HG03097 (cell line): ENCODE measurements around the gene NINJ2.

Experiments
- ATAC-seq: cut with Tn5 transposase; IDR thresholded peaks from one replicate; pipeline ENCODE4 v1.9.1; 2021; ENCODE audit not compliant: unreplicated experiment, low FRiP score

NINJ2 gene

DNA sequence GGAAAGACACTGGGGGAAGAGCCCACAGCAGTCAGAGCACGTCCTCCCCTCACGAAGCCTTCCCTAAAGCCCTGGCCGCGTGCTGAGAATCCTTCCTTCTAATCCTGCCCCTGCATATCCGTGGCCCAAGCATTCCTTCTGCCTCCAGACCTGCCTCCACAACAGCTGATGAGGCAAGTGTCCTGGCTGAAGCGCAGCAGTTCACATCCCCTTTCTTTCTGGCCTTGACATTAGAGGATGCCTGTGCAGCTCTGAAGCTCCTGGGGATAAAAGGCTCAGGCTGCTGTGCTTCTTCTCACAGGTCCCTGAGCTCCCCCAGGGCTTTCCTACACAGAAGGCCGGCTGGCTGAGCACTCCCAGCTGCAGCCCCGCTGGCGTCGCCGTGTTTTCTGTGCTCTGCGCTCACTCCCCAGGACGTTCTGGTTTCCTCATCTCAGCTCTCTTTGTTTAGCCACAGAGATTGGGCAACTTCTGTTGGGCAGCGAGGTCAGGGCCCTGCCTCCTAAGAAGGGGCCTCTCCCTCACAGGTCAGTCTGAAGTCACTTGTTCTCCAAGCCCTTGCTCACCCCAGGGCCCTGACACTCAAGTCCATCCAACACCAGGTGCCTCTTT is 45.8 kb downstream of the NINJ2 start:
- ATAC-seq = no peak

DNA sequence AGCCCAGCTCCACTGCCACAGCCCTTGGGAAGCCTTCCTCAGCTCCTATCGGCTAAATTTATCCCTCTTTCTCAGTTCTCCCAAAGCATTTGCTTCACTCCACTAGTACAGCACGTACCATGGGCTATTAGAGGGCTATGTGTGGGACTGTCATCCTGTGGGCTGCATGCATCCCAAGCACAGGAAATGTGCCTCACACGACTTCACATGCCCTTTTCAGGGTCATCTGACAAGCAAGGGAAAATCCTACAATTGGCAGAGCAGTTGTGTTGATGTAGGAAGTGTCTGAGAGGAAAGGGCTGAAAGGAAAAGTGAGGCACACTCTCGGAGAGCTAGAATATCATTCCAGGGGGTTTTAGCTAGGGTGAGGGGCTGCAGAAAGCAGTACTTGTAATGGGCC is 47.6 kb downstream of the NINJ2 start:
- no peak for ATAC-seq

- no peak for ATAC-seq
These were observed 48.8 kb downstream of the NINJ2 start for GRCh38 chr12:614411-614970.

GRCh38 chr12:613996-614395 is 49.2 kb downstream of the NINJ2 start:
- ATAC-seq = no peak

- ATAC-seq = no peak
These were observed 50.4 kb downstream of the NINJ2 start for GRCh38 chr12:612886-613285.

GRCh38 chr12:612293-612692 is 51.0 kb downstream of the NINJ2 start:
- no peak for ATAC-seq

DNA sequence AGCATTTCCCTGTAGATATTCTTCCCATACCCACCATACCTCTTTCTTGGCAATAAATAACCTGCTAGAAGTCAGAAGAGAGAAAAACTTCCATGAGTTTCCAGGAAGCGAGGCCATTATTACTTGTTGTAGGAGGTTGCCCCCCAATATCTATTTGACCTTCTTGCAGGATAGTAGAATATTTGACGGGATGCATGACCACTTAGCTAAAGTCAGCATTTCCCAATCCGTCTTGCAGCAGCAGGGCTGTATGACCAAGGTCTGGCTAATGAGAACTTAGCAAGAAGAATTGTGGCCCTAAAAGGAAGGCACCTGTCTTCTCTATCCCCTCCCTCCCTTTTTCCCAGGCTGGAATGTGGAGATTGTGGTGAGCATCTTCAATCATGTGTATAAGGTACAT is 51.5 kb downstream of the NINJ2 start:
- no peak for ATAC-seq

DNA sequence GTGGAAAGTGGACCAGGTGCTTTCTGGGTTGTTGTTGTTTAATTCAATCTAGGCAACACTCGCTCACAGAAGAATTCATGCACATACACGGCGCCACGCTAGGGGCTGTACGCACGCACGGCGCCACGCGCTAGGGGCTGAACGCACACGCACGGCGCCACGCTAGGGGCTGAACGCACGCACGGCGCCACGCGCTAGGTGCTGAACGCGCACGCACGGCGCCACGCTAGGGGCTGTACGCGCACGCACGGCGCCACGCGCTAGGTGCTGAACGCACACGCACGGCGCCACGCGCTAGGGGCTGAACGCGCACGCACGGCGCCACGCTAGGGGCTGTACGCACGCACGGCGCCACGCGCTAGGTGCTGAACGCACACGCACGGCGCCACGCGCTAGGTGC is 54.3 kb downstream of the NINJ2 start:
- no peak for ATAC-seq

DNA sequence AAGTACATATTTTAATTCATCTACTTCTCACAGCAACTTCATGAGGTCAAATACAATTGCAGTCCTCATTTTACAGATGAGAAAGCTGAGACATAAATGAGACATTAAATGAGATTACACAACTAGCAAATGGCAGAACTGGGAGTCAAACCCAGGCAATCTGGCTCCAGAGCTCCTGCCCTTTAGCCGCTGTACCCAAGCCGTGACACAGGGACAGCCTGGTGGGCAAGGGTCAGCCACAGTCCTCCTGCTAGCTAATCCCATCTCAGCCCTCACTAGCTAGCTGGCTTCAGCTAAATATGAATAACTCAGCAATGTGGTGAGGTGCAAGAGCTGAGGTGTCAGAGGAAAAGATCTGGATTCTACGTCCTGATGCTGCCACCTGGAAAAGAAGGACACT is 54.8 kb downstream of the NINJ2 start:
- no peak for ATAC-seq

- no peak for ATAC-seq
These were observed 55.7 kb downstream of the NINJ2 start for GRCh38 chr12:607541-608001.

GRCh38 chr12:604956-605355 is 58.3 kb downstream of the NINJ2 start:
- ATAC-seq = no peak

DNA sequence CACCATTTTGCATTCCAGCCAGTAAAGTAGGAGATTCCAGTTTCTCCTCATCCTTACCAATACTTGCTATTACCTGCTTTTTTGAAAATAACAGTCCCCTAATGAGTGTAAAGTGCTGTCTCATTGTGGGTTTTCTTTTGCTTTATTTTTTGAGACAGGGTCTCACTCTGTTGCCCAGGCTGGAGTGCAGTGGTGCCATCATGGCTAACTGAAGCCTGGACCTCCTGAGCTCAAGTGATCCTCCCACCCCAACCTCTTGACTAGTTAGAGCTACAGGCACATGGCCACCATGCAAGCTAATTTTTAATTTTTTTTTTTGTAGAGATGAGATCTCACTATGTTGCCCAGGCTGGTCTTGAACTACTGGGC is 60.6 kb downstream of the NINJ2 start:
- no peak for ATAC-seq

DNA sequence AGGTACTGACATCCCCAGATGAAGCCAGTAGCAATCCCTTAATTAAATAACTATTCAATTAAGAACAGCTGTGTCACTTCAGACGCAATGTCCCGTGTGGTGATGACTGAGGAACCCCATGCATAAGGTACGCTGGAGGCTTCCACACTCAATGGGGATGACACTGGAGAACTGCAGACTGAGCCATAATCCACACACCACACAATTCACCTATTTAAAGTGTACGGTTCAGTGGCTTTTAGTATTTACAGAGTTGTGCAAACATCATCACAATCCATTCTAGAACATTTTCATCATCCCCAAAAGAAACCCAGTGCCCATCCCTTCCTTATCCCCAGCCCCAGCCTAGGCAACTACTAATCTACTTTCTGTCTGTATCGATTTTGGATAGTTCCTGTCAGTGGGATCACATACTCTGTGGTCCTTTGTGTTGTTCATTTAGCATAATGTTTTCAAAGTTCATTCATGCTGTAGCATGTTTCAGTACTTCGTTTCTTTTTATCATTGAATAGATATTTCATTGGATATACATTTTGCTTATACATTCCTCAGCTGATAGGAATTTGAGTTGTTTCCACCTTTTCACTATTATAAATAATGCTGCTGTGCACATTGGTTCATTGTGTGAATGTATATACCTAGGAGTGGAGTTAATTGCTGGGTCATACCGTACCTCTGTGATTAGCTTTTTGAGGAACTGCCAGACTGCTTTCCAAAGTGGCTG is 61.1 kb downstream of the NINJ2 start:
- no peak for ATAC-seq

- ATAC-seq = no peak
These were observed 63.5 kb downstream of the NINJ2 start for GRCh38 chr12:599756-600155.

DNA sequence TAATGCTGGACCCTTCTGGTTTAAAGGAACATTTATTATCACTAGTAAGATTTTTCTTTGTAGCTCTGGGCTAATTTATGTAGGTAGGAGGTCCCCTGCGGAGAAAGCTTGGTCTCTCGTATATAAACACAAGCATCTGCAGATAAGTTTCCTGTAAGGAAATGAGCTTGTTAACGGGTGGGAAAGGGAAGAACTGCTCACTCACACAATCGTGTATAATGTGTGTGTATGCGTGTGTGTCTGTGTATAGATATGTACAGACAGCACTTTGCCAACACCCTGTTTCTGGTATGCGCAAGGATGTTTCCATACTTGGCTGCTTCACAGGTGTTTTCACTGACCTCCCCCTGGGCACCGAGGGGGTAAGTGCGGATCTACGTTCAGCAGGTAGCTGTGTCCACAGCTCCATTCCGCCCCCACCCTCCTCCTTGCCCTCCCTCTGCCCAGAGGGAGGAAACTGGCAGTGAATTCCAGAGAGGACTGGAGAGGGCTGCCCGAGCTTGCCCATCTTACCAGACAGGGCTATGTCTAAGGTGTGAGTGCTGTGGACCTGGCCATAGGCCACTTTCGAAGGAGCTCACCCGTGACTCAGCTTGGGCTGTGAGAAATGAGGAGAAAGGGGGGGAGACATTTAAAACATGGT is 65.2 kb downstream of the NINJ2 start:
- no peak for ATAC-seq

DNA sequence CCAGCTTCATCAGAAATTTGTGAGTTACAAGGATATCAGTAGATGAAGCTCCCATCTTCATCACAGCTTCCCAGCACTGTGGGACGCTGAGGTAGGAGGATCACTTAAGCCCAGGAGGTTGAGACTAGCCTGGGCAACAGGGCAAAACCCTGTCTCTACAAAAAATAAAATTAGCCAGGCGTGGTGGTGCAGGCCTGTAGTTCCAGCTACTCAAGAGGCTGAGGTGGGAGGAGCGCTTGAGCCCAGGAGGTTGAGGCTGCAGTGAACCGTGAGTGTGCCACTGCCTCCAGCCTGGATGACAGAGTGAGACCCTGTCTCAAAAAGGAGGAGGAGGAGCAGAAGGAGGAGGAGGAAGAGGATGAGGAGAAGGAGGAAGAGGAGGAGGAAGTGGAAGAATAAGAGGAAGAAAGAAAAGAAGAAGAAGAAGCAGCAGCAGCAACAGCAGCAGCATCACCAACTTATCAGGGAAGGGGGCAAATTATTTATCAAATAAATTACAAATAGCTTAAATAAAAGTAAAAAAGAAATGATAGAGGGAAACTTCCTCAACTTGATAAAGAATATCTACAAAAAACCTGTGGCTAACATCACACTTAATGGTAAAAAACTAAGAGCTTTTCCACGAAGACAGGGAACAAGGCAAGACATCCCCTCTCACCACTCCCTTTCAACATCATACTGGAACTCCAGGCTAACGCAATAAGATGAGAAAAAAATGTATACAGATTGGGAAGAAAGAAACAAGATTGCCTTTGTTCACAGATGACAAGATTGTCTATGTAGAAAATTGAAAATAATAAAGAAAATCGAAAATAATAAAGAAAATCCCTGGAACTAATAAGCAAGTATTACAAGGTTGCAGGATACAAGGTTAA is 69.6 kb downstream of the NINJ2 start:
- ATAC-seq = no peak

GRCh38 chr12:592024-592505 is 71.2 kb downstream of the NINJ2 start:
- no peak for ATAC-seq

- ATAC-seq = no peak
These were observed 71.8 kb downstream of the NINJ2 start for GRCh38 chr12:591167-592023.

- ATAC-seq = no peak
These were observed 73.0 kb downstream of the NINJ2 start for GRCh38 chr12:590206-590750.
